Measurements from ENCODE around the gene C16orf74. TPM values are rescaled to one million over a fixed set of nuclear protein-coding genes. Genes with fewer than 3 reads are reported as not detected.

Gene C16orf74
- polyA plus RNA-seq, 1 donor (not counting 4 experiments of a cell fraction or from before 2014, with no cell fraction given): 35.3 TPM

DNA sequence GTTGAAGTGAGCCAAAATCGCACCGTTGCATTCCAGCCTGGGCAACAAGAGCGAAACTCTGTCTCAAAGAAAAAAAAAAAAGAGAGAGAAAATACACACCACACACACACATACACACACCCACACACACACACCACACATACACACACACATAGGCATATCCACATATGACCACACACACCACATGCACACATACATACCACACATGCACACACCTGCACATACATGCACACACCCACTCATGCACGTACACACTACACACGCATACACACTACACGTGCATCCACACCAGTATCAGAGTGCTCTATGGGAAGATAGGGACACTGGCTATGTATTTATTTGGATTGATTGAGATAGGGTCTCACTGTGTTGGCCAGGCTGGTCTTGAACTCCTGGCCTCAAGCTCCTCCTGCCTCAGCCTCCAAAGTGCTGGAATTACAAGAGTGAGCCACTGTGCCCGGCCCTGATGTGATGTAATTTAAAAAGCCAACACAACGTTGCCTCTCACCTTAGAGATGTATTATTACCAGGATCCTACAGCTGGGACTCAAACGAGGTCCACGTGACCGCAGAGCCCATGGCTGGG, 44.4 kb downstream of the C16orf74 start:
- Histone ChIP-seq H3K9me1 (ENCODE audit: control insufficient read depth, extremely low read depth, insufficient read depth, low read length) (no peaks in the 10 kb centered on the region), H2AFZ (ENCODE audit: control insufficient read depth, low read length) (no peak overlapping the region), H4K20me1 (ENCODE audit: control insufficient read depth, extremely low read depth, insufficient read depth, low read length) (peaks cover 13% of the 10 kb centered on the region), H3K4me3 (ENCODE audit: control insufficient read depth in 2 of 3, extremely low read depth in 1 of 3, insufficient read depth in 2 of 3, low read depth in 1 of 3, low read length in 3 of 3) (no peak overlapping the region), H3K4me2 (ENCODE audit: control insufficient read depth, extremely low read depth, insufficient read depth, low read depth, low read length) (no peak overlapping the region), H3K9me3 (ENCODE audit: control insufficient read depth, low read depth, low read length) (no peaks in the 10 kb centered on the region), H3K9ac (ENCODE audit: control insufficient read depth, extremely low read depth, insufficient read depth, low read length) (no peak overlapping the region), H3K4me1 (ENCODE audit: control insufficient read depth, extremely low read depth, insufficient read depth, low read length) (no peaks in the 10 kb centered on the region), H3K36me3 (ENCODE audit: control insufficient read depth in 2 of 2, extremely low read depth in 1 of 2, insufficient read depth in 2 of 2, low read length in 2 of 2) (peaks cover 19 to 27% of the 10 kb centered on the region in 2 experiments), H3K27ac (ENCODE audit: control insufficient read depth, insufficient read depth, low read length) (no peak overlapping the region), H3K27me3 (ENCODE audit: control insufficient read depth, extremely low read depth, insufficient read depth, low read length) (no peaks in the 10 kb centered on the region), H3K79me2 (ENCODE audit: control insufficient read depth, insufficient read depth, low read length) (no peaks in the 10 kb centered on the region)
- TF ChIP-seq, protein P1, sequence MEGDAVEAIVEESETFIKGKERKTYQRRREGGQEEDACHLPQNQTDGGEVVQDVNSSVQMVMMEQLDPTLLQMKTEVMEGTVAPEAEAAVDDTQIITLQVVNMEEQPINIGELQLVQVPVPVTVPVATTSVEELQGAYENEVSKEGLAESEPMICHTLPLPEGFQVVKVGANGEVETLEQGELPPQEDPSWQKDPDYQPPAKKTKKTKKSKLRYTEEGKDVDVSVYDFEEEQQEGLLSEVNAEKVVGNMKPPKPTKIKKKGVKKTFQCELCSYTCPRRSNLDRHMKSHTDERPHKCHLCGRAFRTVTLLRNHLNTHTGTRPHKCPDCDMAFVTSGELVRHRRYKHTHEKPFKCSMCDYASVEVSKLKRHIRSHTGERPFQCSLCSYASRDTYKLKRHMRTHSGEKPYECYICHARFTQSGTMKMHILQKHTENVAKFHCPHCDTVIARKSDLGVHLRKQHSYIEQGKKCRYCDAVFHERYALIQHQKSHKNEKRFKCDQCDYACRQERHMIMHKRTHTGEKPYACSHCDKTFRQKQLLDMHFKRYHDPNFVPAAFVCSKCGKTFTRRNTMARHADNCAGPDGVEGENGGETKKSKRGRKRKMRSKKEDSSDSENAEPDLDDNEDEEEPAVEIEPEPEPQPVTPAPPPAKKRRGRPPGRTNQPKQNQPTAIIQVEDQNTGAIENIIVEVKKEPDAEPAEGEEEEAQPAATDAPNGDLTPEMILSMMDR (optimal IDR thresholded peaks at IDR 0.05 in 1 of 3, IDR thresholded peaks at IDR 0.05 in 1 of 3, conservative IDR thresholded peaks at IDR 0.05 in 1 of 3; ENCODE audit: extremely low read depth in 1 of 3, insufficient read depth in 2 of 3, low read length in 3 of 3): no peak
- TF ChIP-seq EZH2 (IDR thresholded peaks at IDR 0.05; ENCODE audit: low read length): no peak
- DNase-seq (ENCODE audit: low read depth, low spot score) (no peak), FAIRE-seq (no peak)
- dilution Hi-C loops (cut with MboI; ENCODE audit: extremely low pct_ligation_motif_present, low sequenced_read_pairs): no loop called here

DNA sequence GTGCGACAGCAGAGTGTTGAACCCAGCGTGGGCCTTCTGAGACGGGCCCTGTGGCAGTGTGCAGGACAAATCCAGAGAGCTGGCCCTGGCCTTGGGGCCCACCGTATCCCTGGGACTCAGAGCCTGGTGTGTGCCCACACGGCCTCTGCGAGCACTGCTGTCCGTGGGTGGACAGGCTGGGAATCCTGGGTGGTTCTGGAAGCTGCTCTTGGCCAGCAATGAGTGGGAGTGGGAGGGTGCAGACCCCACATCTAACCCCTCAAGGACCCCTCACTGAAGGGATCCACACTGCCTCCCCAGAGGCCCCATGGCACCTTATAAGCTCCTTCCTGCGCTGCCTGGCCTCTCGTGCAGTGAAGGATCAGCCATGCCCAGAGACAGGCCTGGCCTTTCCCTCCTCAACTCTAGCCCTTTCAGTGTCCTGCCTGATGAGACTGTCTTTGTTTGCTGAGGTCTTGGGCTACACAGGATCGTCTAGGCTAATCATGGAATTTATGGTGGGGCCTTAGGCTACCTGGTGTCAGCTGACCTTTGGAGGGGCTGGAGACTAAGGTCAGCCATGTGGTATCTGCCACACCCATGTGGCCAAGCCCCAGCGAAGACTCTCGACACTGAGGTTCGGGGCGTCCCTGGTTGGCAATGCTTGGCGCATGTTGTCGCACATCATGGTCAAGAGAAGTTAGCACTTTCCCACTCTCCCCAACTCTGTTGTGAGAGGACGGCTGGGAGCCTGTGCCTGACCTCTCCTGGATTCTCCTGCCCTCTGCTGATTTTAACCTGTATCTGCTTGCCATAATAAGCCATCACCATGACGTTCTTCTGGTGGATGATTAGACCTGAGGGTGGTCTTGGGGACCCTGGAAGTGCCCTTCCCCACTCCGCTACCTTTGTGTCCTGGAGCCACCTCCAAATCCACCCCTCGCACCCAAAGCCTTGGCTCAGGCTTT, 45.7 kb downstream of the C16orf74 start:
- H3K36me3 ChIP-seq (ENCODE audit: control insufficient read depth in 2 of 2, extremely low read depth in 1 of 2, insufficient read depth in 2 of 2, low read length in 2 of 2): peaks cover 18 to 24% of the 10 kb centered on the region in 2 experiments
- FAIRE-seq: no peak

More for the DNA sequence above, 45.7 kb downstream of the C16orf74 start:
- Histone ChIP-seq H3K4me3 (ENCODE audit: control insufficient read depth in 2 of 3, extremely low read depth in 1 of 3, insufficient read depth in 2 of 3, low read depth in 1 of 3, low read length in 3 of 3) (no peak overlapping the region), H4K20me1 (ENCODE audit: control insufficient read depth, extremely low read depth, insufficient read depth, low read length) (peaks cover 9% of the 10 kb centered on the region), H3K9ac (ENCODE audit: control insufficient read depth, extremely low read depth, insufficient read depth, low read length) (no peak overlapping the region), H3K4me2 (ENCODE audit: control insufficient read depth, extremely low read depth, insufficient read depth, low read depth, low read length) (no peak overlapping the region), H3K9me1 (ENCODE audit: control insufficient read depth, extremely low read depth, insufficient read depth, low read length) (no peaks in the 10 kb centered on the region), H2AFZ (ENCODE audit: control insufficient read depth, low read length) (no peak overlapping the region), H3K27ac (ENCODE audit: control insufficient read depth, insufficient read depth, low read length) (no peak overlapping the region), H3K4me1 (ENCODE audit: control insufficient read depth, extremely low read depth, insufficient read depth, low read length) (no peaks in the 10 kb centered on the region), H3K27me3 (ENCODE audit: control insufficient read depth, extremely low read depth, insufficient read depth, low read length) (no peaks in the 10 kb centered on the region), H3K79me2 (ENCODE audit: control insufficient read depth, insufficient read depth, low read length) (no peaks in the 10 kb centered on the region), H3K9me3 (ENCODE audit: control insufficient read depth, low read depth, low read length) (no peaks in the 10 kb centered on the region)
- no peak for DNase-seq (ENCODE audit: low read depth, low spot score)
- dilution Hi-C loops (cut with MboI; ENCODE audit: extremely low pct_ligation_motif_present, low sequenced_read_pairs): no loop called here
- TF ChIP-seq, protein P1 (optimal IDR thresholded peaks at IDR 0.05 in 1 of 3, IDR thresholded peaks at IDR 0.05 in 1 of 3, conservative IDR thresholded peaks at IDR 0.05 in 1 of 3; ENCODE audit: extremely low read depth in 1 of 3, insufficient read depth in 2 of 3, low read length in 3 of 3): no peak
- TF ChIP-seq EZH2 (IDR thresholded peaks at IDR 0.05; ENCODE audit: low read length): no peak

All from keratinocyte (primary cell).